ENCODE results near the gene TRIM63.
"Not testable (repeated sequence)": the region's sequence is repeated elsewhere in the genome, so short reads cannot be mapped to it uniquely, and the experiment has no call there.

Gene TRIM63

GRCh38 chr1:26094677-26095383 lies 27.4 kb upstream of the TRIM63 start:
- Histone ChIP-seq H2AFZ (ENCODE audit: low read depth, low read length) (peak overlapping the region; percentile 46), H3K23ac (ENCODE audit: low read length in 2 of 2) (no peak overlapping the region), H2BK12ac (ENCODE audit: low read length in 2 of 2) (peak overlapping the region; percentile 34 to 72), H3K18ac (ENCODE audit: low read depth in 1 of 2, low read length in 2 of 2) (peak overlapping the region; percentile 45 to 95), H3K36me3 (ENCODE audit: control insufficient read depth in 1 of 2, insufficient read depth in 2 of 2, low read depth in 1 of 2, low read length in 2 of 2) (no peaks in the 10 kb centered on the region), H4K91ac (ENCODE audit: low read length) (peak overlapping the region; percentile 79), H3K79me1 (replicated peaks; ENCODE audit: low read length, poor library complexity, severe bottlenecking) (no peaks in the 10 kb centered on the region), H3K9ac (ENCODE audit: low read length) (peak overlapping the region; percentile 33), H3K4me3 (ENCODE audit: insufficient read depth in 1 of 2, low read depth in 1 of 2, low read length in 2 of 2) (peak overlapping the region in 1 of 2 experiments; percentile 30), H3K27me3 (ENCODE audit: control insufficient read depth in 1 of 2, insufficient read depth in 1 of 2, low read length in 2 of 2) (peaks cover 29 to 42% of the 10 kb centered on the region in 2 experiments), H2BK5ac (ENCODE audit: low read depth, low read length, poor library complexity, severe bottlenecking) (no peak overlapping the region), H2AK5ac (ENCODE audit: low read length, severe bottlenecking) (no peak overlapping the region), H3K4me2 (ENCODE audit: low read length, poor library complexity, severe bottlenecking) (peak overlapping the region; percentile 35), H3K9me3 (ENCODE audit: control insufficient read depth, low read length) (no peaks in the 10 kb centered on the region), H2BK15ac (ENCODE audit: low read depth, poor library complexity, severe bottlenecking) (no peak overlapping the region), H3K4ac (ENCODE audit: low read depth in 1 of 2, low read length in 2 of 2) (peak overlapping the region in 1 of 2 experiments; percentile 59), H4K8ac (ENCODE audit: low read length) (peak overlapping the region; percentile 54), H3K4me1 (ENCODE audit: control insufficient read depth, insufficient read depth, low read depth, low read length) (peaks cover 11% of the 10 kb centered on the region), H3K14ac (ENCODE audit: low read length in 2 of 2) (peak overlapping the region in 1 of 2 experiments; percentile 51), H2BK120ac (ENCODE audit: low read depth, low read length) (no peak overlapping the region), H3K27ac (ENCODE audit: low read length, poor library complexity, severe bottlenecking) (no peak overlapping the region)
- 23% methylated on average over 14 of the region's 17 CpGs for WGBS
- DNase-seq = peak; percentile 42

- Histone ChIP-seq H2AK5ac (ENCODE audit: low read length, severe bottlenecking) (no peak overlapping the region), H4K91ac (ENCODE audit: low read length) (peak overlapping the region; percentile 80), H2BK12ac (ENCODE audit: low read length in 2 of 2) (peak overlapping the region in 1 of 2 experiments; percentile 34), H3K27ac (ENCODE audit: low read length, poor library complexity, severe bottlenecking) (no peak overlapping the region), H3K9me3 (ENCODE audit: control insufficient read depth, low read length) (no peaks in the 10 kb centered on the region), H3K36me3 (ENCODE audit: control insufficient read depth in 1 of 2, insufficient read depth in 2 of 2, low read depth in 1 of 2, low read length in 2 of 2) (no peaks in the 10 kb centered on the region), H3K4me3 (ENCODE audit: insufficient read depth in 1 of 2, low read depth in 1 of 2, low read length in 2 of 2) (peak overlapping the region in 1 of 2 experiments; percentile 30), H3K4me1 (ENCODE audit: control insufficient read depth, insufficient read depth, low read depth, low read length) (peaks cover 11% of the 10 kb centered on the region), H3K27me3 (ENCODE audit: control insufficient read depth in 1 of 2, insufficient read depth in 1 of 2, low read length in 2 of 2) (peaks cover 29 to 42% of the 10 kb centered on the region in 2 experiments), H3K18ac (ENCODE audit: low read depth in 1 of 2, low read length in 2 of 2) (peak overlapping the region; percentile 45 to 95), H3K14ac (ENCODE audit: low read length in 2 of 2) (no peak overlapping the region), H3K4me2 (ENCODE audit: low read length, poor library complexity, severe bottlenecking) (no peak overlapping the region), H3K79me1 (replicated peaks; ENCODE audit: low read length, poor library complexity, severe bottlenecking) (no peaks in the 10 kb centered on the region), H2AFZ (ENCODE audit: low read depth, low read length) (peak overlapping the region; percentile 46), H3K23ac (ENCODE audit: low read length in 2 of 2) (no peak overlapping the region), H2BK15ac (ENCODE audit: low read depth, poor library complexity, severe bottlenecking) (peak overlapping the region; percentile 57), H3K9ac (ENCODE audit: low read length) (peak overlapping the region; percentile 33), H2BK5ac (ENCODE audit: low read depth, low read length, poor library complexity, severe bottlenecking) (no peak overlapping the region), H2BK120ac (ENCODE audit: low read depth, low read length) (peak overlapping the region; percentile 39), H4K8ac (ENCODE audit: low read length) (peak overlapping the region; percentile 12), H3K4ac (ENCODE audit: low read depth in 1 of 2, low read length in 2 of 2) (peak overlapping the region in 1 of 2 experiments; percentile 82)
- WGBS = 26% methylated on average over 10 of the region's 11 CpGs
- no peak for DNase-seq
These were observed 26.7 kb upstream of the TRIM63 start for GRCh38 chr1:26094076-26094669.

GRCh38 chr1:26093569-26093968 lies 26.1 kb upstream of the TRIM63 start:
- H4K8ac ChIP-seq (ENCODE audit: low read length) = peak overlapping the region; percentile 48
- H3K4me2 ChIP-seq (ENCODE audit: low read length, poor library complexity, severe bottlenecking); H2AK5ac ChIP-seq (ENCODE audit: low read length, severe bottlenecking); H3K36me3 ChIP-seq (ENCODE audit: control insufficient read depth in 1 of 2, insufficient read depth in 2 of 2, low read depth in 1 of 2, low read length in 2 of 2); DNase-seq; H3K9ac ChIP-seq (ENCODE audit: low read length); H3K4me3 ChIP-seq (ENCODE audit: insufficient read depth in 1 of 2, low read depth in 1 of 2, low read length in 2 of 2); H3K14ac ChIP-seq (ENCODE audit: low read length in 2 of 2); H3K79me1 ChIP-seq (replicated peaks; ENCODE audit: low read length, poor library complexity, severe bottlenecking); H2BK5ac ChIP-seq (ENCODE audit: low read depth, low read length, poor library complexity, severe bottlenecking); H3K23ac ChIP-seq (ENCODE audit: low read length in 2 of 2); H3K27ac ChIP-seq (ENCODE audit: low read length, poor library complexity, severe bottlenecking); H2BK120ac ChIP-seq (ENCODE audit: low read depth, low read length); H2BK15ac ChIP-seq (ENCODE audit: low read depth, poor library complexity, severe bottlenecking); H2BK12ac ChIP-seq (ENCODE audit: low read length in 2 of 2); H3K9me3 ChIP-seq (ENCODE audit: control insufficient read depth, low read length); H4K91ac ChIP-seq (ENCODE audit: low read length); H2AFZ ChIP-seq (ENCODE audit: low read depth, low read length): not testable (repeated sequence)
- peak overlapping the region in 1 of 2 experiments; percentile 82 for H3K4ac ChIP-seq (ENCODE audit: low read depth in 1 of 2, low read length in 2 of 2)
- WGBS = 86% methylated on average over 5 of the region's 6 CpGs
- peaks cover 11% of the 10 kb centered on the region for H3K4me1 ChIP-seq (ENCODE audit: control insufficient read depth, insufficient read depth, low read depth, low read length)
- H3K27me3 ChIP-seq (ENCODE audit: control insufficient read depth in 1 of 2, insufficient read depth in 1 of 2, low read length in 2 of 2) = peaks cover 29 to 42% of the 10 kb centered on the region in 2 experiments
- peak overlapping the region in 1 of 2 experiments; percentile 45 for H3K18ac ChIP-seq (ENCODE audit: low read depth in 1 of 2, low read length in 2 of 2)

GRCh38 chr1:26092422-26092821 lies 25.0 kb upstream of the TRIM63 start:
- 89% methylated on average over 7 of the region's 7 CpGs for WGBS
- Histone ChIP-seq H3K9me3 (ENCODE audit: control insufficient read depth, low read length) (no peaks in the 10 kb centered on the region), H4K91ac (ENCODE audit: low read length) (no peak overlapping the region), H3K23ac (ENCODE audit: low read length in 2 of 2) (no peak overlapping the region), H2BK120ac (ENCODE audit: low read depth, low read length) (no peak overlapping the region), H2BK5ac (ENCODE audit: low read depth, low read length, poor library complexity, severe bottlenecking) (no peak overlapping the region), H2BK15ac (ENCODE audit: low read depth, poor library complexity, severe bottlenecking) (no peak overlapping the region), H3K14ac (ENCODE audit: low read length in 2 of 2) (no peak overlapping the region), H3K27ac (ENCODE audit: low read length, poor library complexity, severe bottlenecking) (no peak overlapping the region), H2AK5ac (ENCODE audit: low read length, severe bottlenecking) (no peak overlapping the region), H3K4me3 (ENCODE audit: insufficient read depth in 1 of 2, low read depth in 1 of 2, low read length in 2 of 2) (no peak overlapping the region), H3K36me3 (ENCODE audit: control insufficient read depth in 1 of 2, insufficient read depth in 2 of 2, low read depth in 1 of 2, low read length in 2 of 2) (no peaks in the 10 kb centered on the region), H3K18ac (ENCODE audit: low read depth in 1 of 2, low read length in 2 of 2) (no peak overlapping the region), H3K4me2 (ENCODE audit: low read length, poor library complexity, severe bottlenecking) (no peak overlapping the region), H2BK12ac (ENCODE audit: low read length in 2 of 2) (no peak overlapping the region), H3K27me3 (ENCODE audit: control insufficient read depth in 1 of 2, insufficient read depth in 1 of 2, low read length in 2 of 2) (peaks cover 29 to 42% of the 10 kb centered on the region in 2 experiments), H4K8ac (ENCODE audit: low read length) (no peak overlapping the region), H2AFZ (ENCODE audit: low read depth, low read length) (no peak overlapping the region), H3K79me1 (replicated peaks; ENCODE audit: low read length, poor library complexity, severe bottlenecking) (no peaks in the 10 kb centered on the region), H3K4ac (ENCODE audit: low read depth in 1 of 2, low read length in 2 of 2) (no peak overlapping the region), H3K4me1 (ENCODE audit: control insufficient read depth, insufficient read depth, low read depth, low read length) (peaks cover 11% of the 10 kb centered on the region), H3K9ac (ENCODE audit: low read length) (no peak overlapping the region)
- DNase-seq = no peak
